HFFc6 (cell line): Measurements from ENCODE around the gene TBC1D1. TPM values are rescaled to one million over a fixed set of nuclear protein-coding genes. Genes with fewer than 3 reads are reported as not detected.

Source experiments
- DNase-seq: peaks from one replicate; pipeline ENCODE4 v3.0.0-alpha.2; 2018
- H3K27ac Mint-ChIP-seq: 2 replicates; pipeline ENCODE4 v1.8.0; 2020; ENCODE audit warnings: mild to moderate bottlenecking, mixed read lengths
- H3K27me3 Mint-ChIP-seq: 2 replicates; pipeline ENCODE4 v1.8.0; 2021; ENCODE audit warnings: mild to moderate bottlenecking, moderate library complexity, mixed read lengths; ENCODE audit not compliant: insufficient read depth
- H3K36me3 Mint-ChIP-seq: 2 replicates; pipeline ENCODE4 v1.8.0; 2021; ENCODE audit warnings: low read depth, mixed read lengths
- H3K4me1 Mint-ChIP-seq: 2 replicates; pipeline ENCODE4 v1.8.0; 2020; ENCODE audit warnings: low read depth, mixed read lengths
- H3K4me3 Mint-ChIP-seq: 2 replicates; pipeline ENCODE4 v1.8.0; 2020; ENCODE audit warnings: mild to moderate bottlenecking, moderate library complexity, mixed read lengths
- H3K9me3 Mint-ChIP-seq: 2 replicates; pipeline ENCODE4 v1.8.0; 2020; ENCODE audit warnings: mild to moderate bottlenecking, mixed read lengths
- total RNA-seq, 6 experiments: library from RNA; stranded (reverse); fragmentation: NEBNext Ultra II Directional; extraction: Animal tissue kit (Norgen Biotek cat#: 25700); gene quantifications; 2 replicates in 1 of 6; 3 replicates in 5 of 6; pipeline ENCODE4 v1.2.3, GENCODE V29; 2021
- TF ChIP-seq, protein P1 (sequence below): fragments of 200-600 bp; sonication (generic); IDR thresholded peaks from 2 replicates; pipeline ENCODE4 v1.5.0; 2021; ENCODE audit warnings: antibody characterized with exemption, mild to moderate bottlenecking

The TBC1D1 gene
- total RNA-seq, 6 experiments from 2014 or later: 78.5 to 126 (median 112) TPM

GRCh38 chr4:38150766-38151165 is 259.9 kb downstream of the TBC1D1 start:
- H3K9me3 Mint-ChIP-seq: no peaks in the 10 kb centered on the region
- peak; percentile 91 for DNase-seq
- TF ChIP-seq, protein P1, sequence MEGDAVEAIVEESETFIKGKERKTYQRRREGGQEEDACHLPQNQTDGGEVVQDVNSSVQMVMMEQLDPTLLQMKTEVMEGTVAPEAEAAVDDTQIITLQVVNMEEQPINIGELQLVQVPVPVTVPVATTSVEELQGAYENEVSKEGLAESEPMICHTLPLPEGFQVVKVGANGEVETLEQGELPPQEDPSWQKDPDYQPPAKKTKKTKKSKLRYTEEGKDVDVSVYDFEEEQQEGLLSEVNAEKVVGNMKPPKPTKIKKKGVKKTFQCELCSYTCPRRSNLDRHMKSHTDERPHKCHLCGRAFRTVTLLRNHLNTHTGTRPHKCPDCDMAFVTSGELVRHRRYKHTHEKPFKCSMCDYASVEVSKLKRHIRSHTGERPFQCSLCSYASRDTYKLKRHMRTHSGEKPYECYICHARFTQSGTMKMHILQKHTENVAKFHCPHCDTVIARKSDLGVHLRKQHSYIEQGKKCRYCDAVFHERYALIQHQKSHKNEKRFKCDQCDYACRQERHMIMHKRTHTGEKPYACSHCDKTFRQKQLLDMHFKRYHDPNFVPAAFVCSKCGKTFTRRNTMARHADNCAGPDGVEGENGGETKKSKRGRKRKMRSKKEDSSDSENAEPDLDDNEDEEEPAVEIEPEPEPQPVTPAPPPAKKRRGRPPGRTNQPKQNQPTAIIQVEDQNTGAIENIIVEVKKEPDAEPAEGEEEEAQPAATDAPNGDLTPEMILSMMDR: peak; percentile 14; the same call in 1 of the 2 replicates
- peaks cover 6% of the 10 kb centered on the region; the same call in 1 of the 2 replicates for H3K36me3 Mint-ChIP-seq
- H3K27ac Mint-ChIP-seq: peak overlapping the region; percentile 92
- H3K27me3 Mint-ChIP-seq: no peaks in the 10 kb centered on the region; the same call in 1 of the 2 replicates
- H3K4me3 Mint-ChIP-seq: peak overlapping the region; percentile 71
- H3K4me1 Mint-ChIP-seq: peaks cover 96% of the 10 kb centered on the region

DNA sequence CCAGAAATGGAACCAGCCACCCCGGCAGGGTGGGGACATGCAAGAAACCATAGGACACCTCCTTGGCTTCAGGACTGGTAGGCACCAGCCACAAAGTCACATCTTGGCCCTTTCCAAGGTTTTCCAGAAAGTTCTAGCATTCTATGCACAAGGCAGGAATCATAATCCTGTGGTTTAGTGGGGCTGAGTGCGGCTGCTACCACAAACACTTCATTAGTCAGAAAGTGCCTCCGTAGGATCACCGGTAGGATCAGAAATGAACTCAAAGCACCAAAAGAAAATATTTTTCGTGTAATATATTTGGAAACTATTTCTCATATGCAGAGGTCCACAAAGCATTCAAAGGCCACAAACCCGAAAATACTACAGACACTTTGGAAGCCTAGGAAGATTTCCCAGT is 261.0 kb downstream of the TBC1D1 start:
- DNase-seq: peak; percentile 56

DNA sequence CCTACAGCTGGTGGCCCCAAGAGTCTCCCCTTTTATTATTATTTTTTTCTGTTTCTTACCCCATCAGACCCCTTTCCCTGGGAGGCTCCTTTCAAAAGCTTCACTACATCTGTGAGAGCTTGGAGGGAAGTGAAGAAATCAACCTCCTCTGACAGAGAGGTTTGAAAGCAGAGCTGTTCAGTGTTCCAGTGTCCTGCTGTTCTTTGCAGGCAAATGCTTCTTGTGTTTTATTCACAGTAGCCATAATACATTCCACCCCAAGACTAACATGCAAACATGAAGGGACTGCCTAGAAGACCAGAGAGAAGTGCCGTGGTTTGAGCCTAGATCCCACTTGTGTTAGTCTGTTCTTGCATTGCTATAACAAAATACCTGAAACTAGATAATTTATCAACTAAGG is 261.4 kb downstream of the TBC1D1 start:
- Mint-ChIP-seq H3K36me3 (peaks cover 6% of the 10 kb centered on the region; the same call in 1 of the 2 replicates), H3K4me1 (peaks cover 85% of the 10 kb centered on the region), H3K27me3 (no peaks in the 10 kb centered on the region; the same call in none of the 2 replicates), H3K27ac (peak overlapping the region; percentile 92), H3K4me3 (peak overlapping the region; percentile 8; the same call in 1 of the 2 replicates), H3K9me3 (no peaks in the 10 kb centered on the region)
- DNase-seq: no peak
- TF ChIP-seq, protein P1: no peak

More for the DNA sequence above, 261.0 kb downstream of the TBC1D1 start:
- H3K4me3 Mint-ChIP-seq: peak overlapping the region; percentile 26; the same call in 1 of the 2 replicates
- no peaks in the 10 kb centered on the region for H3K9me3 Mint-ChIP-seq
- H3K4me1 Mint-ChIP-seq: peaks cover 87% of the 10 kb centered on the region
- TF ChIP-seq, protein P1: no peak
- peak overlapping the region; percentile 92 for H3K27ac Mint-ChIP-seq
- H3K36me3 Mint-ChIP-seq: peaks cover 6% of the 10 kb centered on the region; the same call in 1 of the 2 replicates
- H3K27me3 Mint-ChIP-seq: no peaks in the 10 kb centered on the region; the same call in none of the 2 replicates

GRCh38 chr4:38152721-38153386 is 262.0 kb downstream of the TBC1D1 start:
- peaks cover 4% of the 10 kb centered on the region; the same call in 1 of the 2 replicates for H3K36me3 Mint-ChIP-seq

GRCh38 chr4:38153387-38153760 is 262.5 kb downstream of the TBC1D1 start:
- H3K4me1 Mint-ChIP-seq: peaks cover 87% of the 10 kb centered on the region
- no peak overlapping the region for H3K27ac Mint-ChIP-seq
- no peaks in the 10 kb centered on the region for H3K36me3 Mint-ChIP-seq
- TF ChIP-seq, protein P1: no peak
- no peak overlapping the region for H3K4me3 Mint-ChIP-seq
- no peaks in the 10 kb centered on the region; the same call in none of the 2 replicates for H3K27me3 Mint-ChIP-seq
- DNase-seq: no peak
- no peaks in the 10 kb centered on the region for H3K9me3 Mint-ChIP-seq

More at GRCh38 chr4:38152721-38153386, 262.0 kb downstream of the TBC1D1 start:
- peak overlapping the region; percentile 92; the same call in 1 of the 2 replicates for H3K27ac Mint-ChIP-seq
- no peaks in the 10 kb centered on the region for H3K9me3 Mint-ChIP-seq
- TF ChIP-seq, protein P1: no peak
- H3K27me3 Mint-ChIP-seq: no peaks in the 10 kb centered on the region; the same call in none of the 2 replicates
- peaks cover 87% of the 10 kb centered on the region for H3K4me1 Mint-ChIP-seq
- no peak for DNase-seq
- no peak overlapping the region for H3K4me3 Mint-ChIP-seq
